Stimulated activated naive CD8-positive, alpha-beta T cell treated with anti-CD3 and anti-CD28 coated beads, Interleukin-15, Interleukin-2, amounts not matched to agents 100 ng/mL and 50 ng/mL, for 24 hours (primary cell): Measurements from ENCODE around the gene C2CD4C.
A peak's percentile ranks its signal among the peaks of the same experiment; 100 is the strongest.
"Not testable (repeated sequence)": the region's sequence is repeated elsewhere in the genome, so short reads cannot be mapped to it uniquely, and the experiment has no call there.

Experiments
- H3K27ac Mint-ChIP-seq: one replicate; pipeline ENCODE4 v1.8.0; 2021; ENCODE audit warnings: mild to moderate bottlenecking, mixed read lengths
- H3K27me3 Mint-ChIP-seq: one replicate; pipeline ENCODE4 v1.8.0; 2021; ENCODE audit warnings: mixed read lengths
- H3K36me3 Mint-ChIP-seq: one replicate; pipeline ENCODE4 v1.8.0; 2021; ENCODE audit warnings: low read depth, mixed read lengths
- H3K4me1 Mint-ChIP-seq: one replicate; pipeline ENCODE4 v1.8.0; 2021; ENCODE audit warnings: low read depth, mixed read lengths
- H3K4me3 Mint-ChIP-seq: one replicate; pipeline ENCODE4 v1.8.0; 2021; ENCODE audit warnings: mild to moderate bottlenecking, mixed read lengths
- H3K9me3 Mint-ChIP-seq: one replicate; pipeline ENCODE4 v1.8.0; 2021; ENCODE audit warnings: mixed read lengths

The C2CD4C gene, protein sequence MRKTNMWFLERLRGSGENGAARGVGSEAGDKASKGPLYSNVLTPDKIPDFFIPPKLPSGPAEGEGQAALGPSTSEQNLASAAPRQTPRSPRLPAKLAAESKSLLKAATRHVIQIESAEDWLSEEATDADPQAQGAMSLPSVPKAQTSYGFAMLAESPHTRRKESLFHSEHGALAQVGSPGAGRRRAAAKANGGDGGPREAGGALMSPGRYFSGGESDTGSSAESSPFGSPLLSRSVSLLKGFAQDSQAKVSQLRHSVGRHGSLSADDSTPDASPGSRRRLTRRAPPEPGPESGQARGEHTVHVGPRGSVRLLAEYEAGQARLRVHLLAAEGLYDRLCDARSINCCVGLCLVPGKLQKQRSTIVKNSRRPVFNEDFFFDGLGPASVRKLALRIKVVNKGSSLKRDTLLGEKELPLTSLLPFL

GRCh38 chr19:408902-409515 is at the start of gene C2CD4C:
Gene C2CD4C (minus strand): TSS chr19:409147. CDS start chr19:408361, 786 bp downstream.
- H3K27me3 Mint-ChIP-seq = peaks cover 17% of the 10 kb centered on the region
- no peaks in the 10 kb centered on the region for H3K9me3 Mint-ChIP-seq
- no peaks in the 10 kb centered on the region for H3K36me3 Mint-ChIP-seq
- H3K27ac Mint-ChIP-seq = no peak within 1 kb of the TSS
- peaks cover 6% of the 10 kb centered on the region for H3K4me1 Mint-ChIP-seq
- peak within 1 kb of the TSS; percentile 80 for H3K4me3 Mint-ChIP-seq

DNA sequence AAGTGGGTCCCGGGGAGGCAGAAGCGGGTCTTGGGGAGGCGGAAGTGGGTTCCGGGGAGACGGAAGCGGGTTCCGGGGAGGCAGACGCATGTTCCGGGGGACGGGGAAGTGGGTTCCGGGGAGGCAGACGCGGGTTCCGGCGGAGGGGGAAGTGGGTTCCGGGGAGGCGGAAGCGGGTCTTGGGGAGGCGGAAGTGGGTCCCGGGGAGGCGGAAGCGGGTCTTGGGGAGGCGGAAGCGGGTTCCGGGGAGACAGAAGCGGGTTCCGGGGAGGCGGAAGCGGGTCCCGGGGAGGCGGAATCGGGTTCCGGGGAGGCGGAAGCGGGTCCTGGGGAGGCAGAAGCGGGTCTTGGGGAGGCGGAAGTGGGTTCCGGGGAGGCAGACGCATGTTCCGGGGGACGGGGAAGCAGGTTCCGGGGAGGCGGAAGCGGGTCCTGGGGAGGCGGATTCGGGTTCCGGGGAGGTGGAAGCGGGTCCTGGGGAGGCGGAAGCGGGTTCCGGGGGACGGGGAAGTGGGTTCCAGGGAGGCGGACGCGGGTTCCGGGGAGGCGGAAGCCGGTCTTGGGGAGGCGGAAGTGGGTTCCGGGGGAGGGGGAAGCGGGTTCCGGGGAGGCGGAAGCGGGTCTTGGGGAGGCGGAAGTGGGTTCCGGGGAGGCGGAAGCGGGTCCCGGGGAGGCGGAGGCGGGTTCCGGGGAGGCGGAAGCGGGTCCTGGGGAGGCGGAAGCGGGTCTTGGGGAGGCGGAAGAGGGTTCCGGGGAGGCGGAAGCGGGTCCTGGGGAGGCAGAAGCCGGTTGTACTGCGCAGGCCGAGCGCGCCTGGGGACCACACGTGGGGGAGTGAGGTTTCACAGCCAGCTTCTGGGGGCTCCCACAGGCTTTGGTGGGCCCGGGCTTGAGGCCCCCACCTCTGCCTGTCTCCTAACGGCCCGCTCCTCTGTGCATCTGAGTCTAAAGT is 49.4 kb upstream of the C2CD4C start:
- Mint-ChIP-seq H3K36me3 (no peaks in the 10 kb centered on the region), H3K27ac (no peak overlapping the region), H3K4me1 (peaks cover 7% of the 10 kb centered on the region), H3K27me3 (peaks cover 14% of the 10 kb centered on the region), H3K4me3 (no peak overlapping the region), H3K9me3 (no peaks in the 10 kb centered on the region)

DNA sequence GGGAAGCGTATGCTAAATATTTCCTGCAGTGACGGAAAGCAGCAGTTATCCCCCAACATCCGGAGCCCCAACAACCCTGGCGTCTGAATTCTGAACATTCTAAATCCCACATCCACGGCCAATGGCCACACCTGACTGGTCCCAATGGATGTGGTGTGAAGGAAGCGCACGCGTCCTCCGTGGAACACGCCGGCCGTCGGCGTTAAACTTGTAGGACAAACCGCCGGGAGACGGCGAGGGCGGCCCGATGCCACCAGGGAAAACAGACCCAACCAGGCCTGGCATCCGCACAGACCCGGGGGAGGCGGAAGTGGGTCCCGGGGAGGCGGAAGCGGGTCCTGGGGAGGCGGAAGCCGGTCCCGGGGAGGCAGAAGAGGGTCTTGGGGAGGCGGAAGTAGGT is 48.7 kb upstream of the C2CD4C start:
- H3K27ac Mint-ChIP-seq = no peak overlapping the region
- peaks cover 7% of the 10 kb centered on the region for H3K4me1 Mint-ChIP-seq
- H3K36me3 Mint-ChIP-seq = no peaks in the 10 kb centered on the region
- peaks cover 12% of the 10 kb centered on the region for H3K27me3 Mint-ChIP-seq
- no peaks in the 10 kb centered on the region for H3K9me3 Mint-ChIP-seq
- no peak overlapping the region for H3K4me3 Mint-ChIP-seq

GRCh38 chr19:456547-457110 is 47.7 kb upstream of the C2CD4C start:
- no peak overlapping the region for H3K27ac Mint-ChIP-seq

GRCh38 chr19:455851-456546 is 47.1 kb upstream of the C2CD4C start:
- Mint-ChIP-seq H3K9me3 (no peaks in the 10 kb centered on the region), H3K4me1 (peaks cover 4% of the 10 kb centered on the region), H3K27me3 (peaks cover 5% of the 10 kb centered on the region), H3K36me3 (no peaks in the 10 kb centered on the region), H3K4me3 (no peak overlapping the region), H3K27ac (no peak overlapping the region)

More at GRCh38 chr19:456547-457110, 47.7 kb upstream of the C2CD4C start:
- Mint-ChIP-seq H3K4me1 (peaks cover 6% of the 10 kb centered on the region), H3K9me3 (no peaks in the 10 kb centered on the region), H3K27me3 (peaks cover 5% of the 10 kb centered on the region), H3K4me3 (no peak overlapping the region), H3K36me3 (no peaks in the 10 kb centered on the region)

DNA sequence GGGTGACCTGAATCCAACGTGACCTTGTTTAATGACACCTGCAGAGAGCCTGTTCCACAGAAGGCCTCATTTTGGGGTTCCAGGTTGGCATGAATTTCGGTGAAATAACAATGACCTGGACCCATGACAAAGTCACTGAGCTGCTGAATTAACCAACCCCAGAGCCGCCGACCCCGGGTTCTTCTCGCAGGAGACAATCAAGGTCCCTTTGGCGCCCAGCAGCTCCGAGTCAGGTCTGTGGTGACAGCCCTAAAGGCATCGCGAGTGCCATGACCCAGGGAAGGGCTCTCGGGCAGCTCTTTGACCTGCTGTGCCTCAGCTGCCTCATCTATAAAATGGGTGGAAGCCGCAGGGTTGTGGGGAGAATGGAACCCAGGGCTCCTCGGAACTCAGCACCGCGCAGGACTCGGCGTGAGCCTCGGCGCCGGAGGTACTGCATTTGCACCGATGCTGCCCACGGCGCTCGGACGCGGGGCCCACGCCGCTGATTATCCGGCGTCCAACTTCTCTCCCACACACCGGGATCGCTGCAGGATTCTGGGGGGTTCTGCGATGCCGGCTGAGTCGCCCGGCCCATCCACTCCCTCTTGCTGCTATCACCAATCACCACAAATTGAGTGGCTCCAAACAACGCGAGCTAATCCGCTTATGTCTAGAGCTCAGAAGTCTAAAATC is 46.2 kb upstream of the C2CD4C start:
- Mint-ChIP-seq H3K9me3 (no peaks in the 10 kb centered on the region), H3K27me3 (peaks cover 5% of the 10 kb centered on the region), H3K27ac (no peak overlapping the region), H3K4me1 (peaks cover 4% of the 10 kb centered on the region), H3K36me3 (no peaks in the 10 kb centered on the region), H3K4me3 (no peak overlapping the region)

DNA sequence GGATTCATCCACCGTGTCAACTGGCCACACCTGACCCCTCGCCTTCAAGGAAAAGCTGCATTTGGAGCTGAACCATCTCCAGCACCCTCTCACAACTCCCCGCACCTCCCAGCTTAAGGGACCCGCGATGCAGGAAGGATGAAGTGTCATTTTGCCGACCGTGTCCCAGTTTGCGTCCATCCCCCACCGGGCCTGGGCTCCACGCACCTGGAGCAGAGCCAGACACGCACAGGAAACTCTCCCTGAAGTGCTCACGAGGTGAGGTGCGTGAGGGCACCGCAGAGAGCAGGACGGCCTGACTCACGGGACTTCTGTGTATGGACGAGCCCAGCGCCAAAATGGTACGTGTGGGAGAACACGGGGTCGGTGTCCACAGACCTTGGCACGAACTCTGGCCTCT is 44.7 kb upstream of the C2CD4C start:
- Mint-ChIP-seq H3K4me3 (no peak overlapping the region), H3K27ac (no peak overlapping the region), H3K36me3 (no peaks in the 10 kb centered on the region), H3K27me3 (no peaks in the 10 kb centered on the region), H3K9me3 (no peaks in the 10 kb centered on the region), H3K4me1 (no peaks in the 10 kb centered on the region)

- H3K27ac Mint-ChIP-seq = no peak overlapping the region
- no peaks in the 10 kb centered on the region for H3K9me3 Mint-ChIP-seq
- no peaks in the 10 kb centered on the region for H3K27me3 Mint-ChIP-seq
- no peak overlapping the region for H3K4me3 Mint-ChIP-seq
- no peaks in the 10 kb centered on the region for H3K4me1 Mint-ChIP-seq
- no peaks in the 10 kb centered on the region for H3K36me3 Mint-ChIP-seq
These were observed 43.9 kb upstream of the C2CD4C start for GRCh38 chr19:452829-453228.

DNA sequence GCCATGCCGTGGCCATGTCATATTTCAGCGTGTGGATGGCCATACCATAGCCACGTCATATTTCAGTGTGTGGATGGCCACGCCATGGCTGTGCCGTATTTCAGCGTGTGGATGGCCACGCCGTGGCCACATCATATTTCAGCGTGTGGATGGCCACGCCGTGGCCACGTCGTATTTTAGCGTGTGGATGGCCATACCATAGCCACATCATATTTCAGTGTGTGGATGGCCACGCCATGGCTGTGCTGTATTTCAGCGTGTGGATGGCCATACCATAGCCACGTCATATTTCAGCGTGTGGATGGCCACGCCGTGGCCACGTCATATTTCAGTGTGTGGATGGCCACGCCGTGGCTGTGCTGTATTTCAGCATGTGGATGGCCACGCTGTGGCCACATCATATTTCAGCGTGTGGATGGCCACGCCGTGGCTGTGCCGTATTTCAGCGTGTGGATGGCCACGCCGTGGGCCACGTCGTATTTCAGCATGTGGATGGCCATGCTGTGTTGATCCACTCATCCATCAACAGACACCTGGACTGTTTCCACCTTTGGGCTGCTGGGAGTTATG is 42.0 kb upstream of the C2CD4C start:
- H3K27me3 Mint-ChIP-seq, H3K4me3 Mint-ChIP-seq, H3K9me3 Mint-ChIP-seq, H3K36me3 Mint-ChIP-seq, H3K4me1 Mint-ChIP-seq, H3K27ac Mint-ChIP-seq: not testable (repeated sequence)

- no peaks in the 10 kb centered on the region for H3K27me3 Mint-ChIP-seq
- no peaks in the 10 kb centered on the region for H3K4me1 Mint-ChIP-seq
- H3K4me3 Mint-ChIP-seq = no peak overlapping the region
- H3K9me3 Mint-ChIP-seq = no peaks in the 10 kb centered on the region
- no peaks in the 10 kb centered on the region for H3K36me3 Mint-ChIP-seq
- H3K27ac Mint-ChIP-seq = no peak overlapping the region
These were observed 41.0 kb upstream of the C2CD4C start for GRCh38 chr19:449916-450315.

DNA sequence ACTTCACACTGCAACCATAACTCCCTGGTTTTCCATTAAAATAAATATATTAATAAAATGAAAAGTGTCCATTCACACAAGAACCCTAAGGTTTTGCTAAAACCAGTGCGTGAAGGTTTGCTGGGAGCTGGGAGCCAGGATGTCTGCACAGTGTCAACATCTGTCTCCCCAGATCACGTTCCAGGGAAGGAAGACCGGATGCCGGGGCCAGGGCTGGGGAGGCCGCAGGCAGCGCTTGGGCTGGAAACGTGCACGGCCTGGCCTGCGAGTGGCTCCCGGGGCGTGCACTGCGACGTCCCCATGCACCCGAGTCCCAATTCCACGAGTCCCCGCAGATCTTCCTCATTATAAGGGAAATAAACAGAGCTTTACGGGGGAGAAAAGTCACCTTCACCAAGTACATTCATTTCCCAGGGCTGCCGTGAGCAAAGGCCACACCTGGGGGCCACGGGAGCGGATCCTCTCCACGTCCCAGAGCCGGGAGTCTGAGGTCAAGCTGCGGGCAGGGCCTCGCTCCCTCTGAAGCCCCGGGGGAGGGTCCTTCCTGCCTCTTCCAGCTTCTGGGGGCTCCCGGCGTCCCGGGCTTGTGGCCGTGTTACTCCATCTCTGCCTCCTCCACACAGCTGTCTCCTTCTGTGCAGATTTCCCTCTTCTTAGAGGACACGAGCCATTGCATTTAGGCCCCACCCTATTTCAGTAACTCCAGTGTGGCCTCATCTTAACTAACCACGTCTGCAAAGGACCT is 39.0 kb upstream of the C2CD4C start:
- H3K4me1 Mint-ChIP-seq = no peaks in the 10 kb centered on the region
- no peaks in the 10 kb centered on the region for H3K36me3 Mint-ChIP-seq
- H3K9me3 Mint-ChIP-seq = no peaks in the 10 kb centered on the region
- no peak overlapping the region for H3K4me3 Mint-ChIP-seq
- no peak overlapping the region for H3K27ac Mint-ChIP-seq
- no peaks in the 10 kb centered on the region for H3K27me3 Mint-ChIP-seq

DNA sequence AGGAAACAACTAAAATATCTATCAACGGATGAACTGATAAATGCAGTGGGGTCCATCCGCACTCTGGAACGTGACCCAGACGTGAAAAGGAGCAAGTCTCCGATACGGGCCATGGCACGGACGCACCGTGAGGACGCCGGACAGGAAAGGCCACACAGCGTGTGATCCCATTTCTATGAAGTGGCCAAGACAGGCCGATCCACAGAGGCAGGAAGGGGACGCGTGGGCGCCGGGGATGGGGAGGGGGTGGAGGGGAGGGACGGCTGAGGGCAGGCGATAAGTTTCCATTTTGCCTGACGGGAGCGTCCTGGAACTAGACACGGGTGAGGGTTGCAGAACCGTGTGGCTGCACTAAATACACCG is 38.1 kb upstream of the C2CD4C start:
- Mint-ChIP-seq H3K9me3 (peaks cover 2% of the 10 kb centered on the region), H3K36me3 (no peaks in the 10 kb centered on the region), H3K27me3 (peaks cover under 1% of the 10 kb centered on the region), H3K4me1 (no peaks in the 10 kb centered on the region), H3K4me3 (no peak overlapping the region), H3K27ac (no peak overlapping the region)

GRCh38 chr19:444677-445210 is 35.8 kb upstream of the C2CD4C start:
- Mint-ChIP-seq H3K4me3 (no peak overlapping the region), H3K4me1 (peaks cover 4% of the 10 kb centered on the region), H3K9me3 (peaks cover 6% of the 10 kb centered on the region), H3K36me3 (no peaks in the 10 kb centered on the region), H3K27me3 (peaks cover 12% of the 10 kb centered on the region), H3K27ac (no peak overlapping the region)
